Hepatocyte (in vitro differentiated cells): ENCODE measurements around the gene MT3.

Source experiments
- CTCF ChIP-seq: fragments of 200-600 bp; sonication (generic); IDR thresholded peaks from 2 replicates; pipeline ENCODE4 v1.5.1; 2016; ENCODE audit warnings: antibody characterized with exemption, mild to moderate bottlenecking; ENCODE audit not compliant: poor library complexity
- EZH2phosphoT487 ChIP-seq: fragments of 200-600 bp; sonication (generic); IDR thresholded peaks from one replicate; pipeline ENCODE4 v1.6.1; 2018; ENCODE audit warnings: antibody characterized with exemption, mild to moderate bottlenecking, low read depth, moderate library complexity; ENCODE audit not compliant: unreplicated experiment, severe bottlenecking

GRCh38 chr16:56606476-56607108 lies 17.3 kb downstream of the MT3 start:
- no peak for TF ChIP-seq EZH2phosphoT487
- no peak for TF ChIP-seq CTCF
